GM18873 (cell line): ENCODE data around the gene PSME2.
A peak's percentile ranks its signal among the peaks of the same experiment; 100 is the strongest.

ENCODE experiments used
- ATAC-seq: cut with Tn5 transposase; IDR thresholded peaks from one replicate; pipeline ENCODE4 v1.9.1; 2021; ENCODE audit warnings: mild to moderate bottlenecking, moderate library complexity, moderate number of reproducible peaks; ENCODE audit not compliant: unreplicated experiment, low FRiP score

The PSME2 gene

DNA sequence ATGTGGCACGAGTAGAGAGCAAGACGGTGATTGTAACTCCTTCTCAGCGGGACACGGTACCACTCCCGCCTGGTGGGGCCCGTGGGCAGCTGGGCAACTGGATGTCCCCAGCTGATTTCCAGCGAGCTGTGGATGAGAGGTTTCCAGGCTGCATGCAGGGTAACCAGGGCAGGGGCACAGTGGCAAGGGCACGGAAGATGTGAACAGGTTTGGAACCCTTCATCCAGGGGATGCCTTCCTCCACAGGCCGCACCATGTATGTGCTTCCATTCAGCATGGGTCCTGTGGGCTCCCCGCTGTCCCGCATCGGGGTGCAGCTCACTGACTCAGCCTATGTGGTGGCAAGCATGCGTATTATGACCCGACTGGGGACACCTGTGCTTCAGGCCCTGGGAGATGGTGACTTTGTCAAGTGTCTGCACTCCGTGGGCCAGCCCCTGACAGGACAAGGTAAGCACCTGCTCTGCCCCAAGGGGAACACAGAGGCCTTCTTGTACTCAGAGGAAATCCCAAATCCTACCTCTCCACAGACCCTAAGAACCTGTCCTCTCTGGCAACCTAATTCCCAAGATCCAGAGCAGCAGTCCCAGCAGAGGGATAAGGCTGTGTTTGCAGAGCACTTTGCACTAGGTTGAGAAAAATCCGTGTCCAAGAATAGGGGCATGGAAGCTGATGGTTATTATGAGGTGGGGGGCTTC is 48.0 kb downstream of the PSME2 start:
- no peak for ATAC-seq

DNA sequence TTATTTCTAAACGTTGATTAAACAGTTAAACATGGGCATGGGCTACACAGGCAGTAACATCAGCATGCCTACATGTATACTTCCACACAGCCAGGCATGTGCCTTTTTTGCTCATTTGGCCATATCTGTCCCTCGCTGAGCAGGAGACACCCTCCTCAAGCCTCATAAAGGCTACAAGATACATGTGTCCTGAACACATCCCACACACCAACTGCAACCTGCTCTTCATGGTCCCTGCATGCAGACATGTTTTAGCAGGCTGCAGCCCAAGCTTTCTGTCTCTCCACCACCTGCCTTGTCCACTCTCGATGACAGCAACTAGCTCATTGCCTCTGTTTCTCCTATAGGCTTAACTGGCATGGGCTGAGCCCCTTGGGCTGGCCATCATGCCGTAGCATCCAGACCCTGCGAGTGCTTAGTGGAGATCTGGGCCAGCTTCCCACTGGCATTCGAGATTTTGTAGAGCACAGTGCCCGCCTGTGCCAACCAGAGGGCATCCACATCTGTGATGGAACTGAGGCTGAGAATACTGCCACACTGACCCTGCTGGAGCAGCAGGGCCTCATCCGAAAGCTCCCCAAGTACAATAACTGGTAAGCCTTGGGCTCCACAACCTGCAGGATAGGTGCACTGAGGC is 49.7 kb downstream of the PSME2 start:
- ATAC-seq, result no peak

DNA sequence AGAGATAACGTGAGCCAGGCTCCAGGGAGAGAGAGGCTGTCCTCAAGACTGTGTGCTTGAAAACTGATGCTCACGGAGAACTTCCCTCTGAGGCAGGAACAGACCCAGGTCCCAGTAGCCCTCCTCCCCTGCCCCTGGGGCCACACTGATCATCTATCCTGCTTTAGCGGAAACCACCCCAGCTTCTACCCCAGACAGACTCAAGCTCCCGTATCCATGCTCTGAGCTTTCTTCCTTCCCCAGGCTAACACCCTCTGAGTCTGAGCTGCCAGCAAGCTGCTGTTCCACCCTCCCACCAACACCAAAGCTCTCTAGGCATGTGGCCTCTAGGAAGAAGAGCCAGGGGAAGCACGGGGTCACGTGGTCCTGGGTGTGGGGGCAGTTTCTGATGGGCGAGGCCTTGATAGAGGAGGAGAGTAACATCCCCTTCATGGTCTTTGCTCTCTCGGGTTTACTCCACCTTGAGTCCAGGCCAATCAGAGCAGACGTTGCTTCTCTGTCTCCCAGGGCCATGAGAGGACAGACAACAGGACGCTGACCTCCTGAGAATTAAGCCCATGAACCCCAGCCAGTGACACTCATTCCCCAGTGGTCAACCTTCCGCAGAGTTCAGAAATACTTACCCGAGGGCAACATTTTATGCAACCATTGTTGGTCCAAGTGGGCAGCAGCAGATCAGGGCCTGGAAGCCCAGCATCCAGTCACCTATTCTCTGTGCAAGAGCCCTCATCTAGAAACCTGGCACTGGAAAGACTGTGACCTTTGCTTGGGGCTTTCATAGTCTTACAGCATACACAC is 50.9 kb downstream of the PSME2 start:
- peak; percentile 64 for ATAC-seq

DNA sequence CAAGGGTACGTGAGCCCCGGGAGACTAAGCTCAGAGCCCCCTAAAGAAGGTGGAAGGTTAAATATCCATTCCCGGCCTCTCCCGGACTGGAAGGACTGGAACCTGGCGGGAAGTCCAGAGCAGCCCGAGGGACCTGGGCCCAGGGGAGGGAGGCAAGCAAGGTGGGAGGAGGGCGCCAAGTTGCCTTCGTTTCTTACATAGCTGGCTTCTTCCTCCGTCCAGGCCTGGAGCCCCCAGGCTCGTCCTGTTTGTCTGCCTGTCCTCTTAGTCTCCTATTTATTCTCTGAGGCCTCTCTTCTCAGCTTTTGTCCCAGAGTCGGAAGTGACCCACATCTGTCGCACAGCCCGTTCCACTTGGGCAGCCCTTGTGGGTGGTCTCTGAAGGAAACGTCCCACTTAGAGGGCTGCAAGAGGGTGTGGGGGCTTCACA is 51.6 kb downstream of the PSME2 start:
- ATAC-seq, result no peak

DNA sequence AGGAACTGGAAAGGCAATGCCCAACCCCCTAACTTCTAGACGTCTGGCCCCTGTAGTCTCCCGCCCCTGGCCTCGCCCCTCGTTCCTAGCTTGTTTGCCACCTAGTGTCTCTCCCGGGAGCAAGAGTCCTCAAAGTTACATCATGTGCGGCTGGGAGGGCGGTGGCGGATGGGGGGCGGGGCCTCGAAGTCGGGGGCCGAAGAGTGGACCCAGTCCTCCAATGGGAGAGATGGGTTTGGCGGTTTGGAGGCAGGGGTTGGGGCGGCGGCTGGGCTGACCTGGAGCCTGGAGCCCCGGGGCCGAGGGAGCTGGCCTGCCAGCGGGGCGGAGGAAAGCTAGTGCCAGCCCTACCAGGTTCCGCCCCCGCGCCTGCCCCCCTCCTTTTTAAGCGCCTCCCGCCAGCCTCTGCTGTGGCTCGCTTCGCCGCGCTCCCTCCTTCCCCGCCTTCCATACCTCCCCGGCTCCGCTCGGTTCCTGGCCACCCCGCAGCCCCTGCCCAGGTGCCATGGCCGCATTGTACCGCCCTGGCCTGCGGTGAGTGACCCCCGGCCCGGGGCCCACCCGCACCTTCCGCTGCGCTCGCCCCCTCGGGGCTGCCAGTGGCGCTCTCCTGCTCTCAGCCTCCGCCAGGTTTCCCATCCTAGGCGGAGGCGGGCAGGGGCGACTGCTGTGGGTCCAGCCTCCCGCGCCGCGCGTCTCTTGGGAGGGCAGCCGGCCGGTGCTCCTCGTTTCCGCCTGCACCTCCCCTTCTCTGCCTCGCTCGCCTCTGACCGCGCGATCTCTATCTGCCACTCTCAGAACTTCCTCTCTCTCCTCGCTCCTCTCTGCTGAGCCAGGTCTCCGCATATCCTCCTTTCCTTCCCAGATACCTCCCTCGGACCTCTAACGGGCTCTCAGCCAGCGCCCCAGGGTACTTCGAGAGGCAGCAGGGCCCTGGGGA is 52.2 kb downstream of the PSME2 start, which contains the start of gene PCK2:
Gene PCK2, plus strand, starts transcription at position 411 of the 940 bp plus-strand sequence. Its CDS starts 95 bp downstream, at position 506.
- no peak for ATAC-seq
